HAP-1 (cell line): ENCODE measurements around the gene LPIN1.
A peak's percentile ranks its signal among the peaks of the same experiment; 100 is the strongest.
"Not testable (repeated sequence)": the region's sequence is repeated elsewhere in the genome, so short reads cannot be mapped to it uniquely, and the experiment has no call there.

Experiments used
- DNase-seq, 2 experiments: peaks; one replicate each; pipeline ENCODE4 v3.0.0-alpha.2; 2016 to 2020; ENCODE audit warnings: low spot score in 2 of 2
- H3K27me3 ChIP-seq: fragments of 250-450 bp; sonication (Bioruptor Pico); 2 replicates; pipeline ENCODE4 v1.5.1; 2020; ENCODE audit warnings: low read depth, mild to moderate bottlenecking, moderate library complexity
- H3K36me3 ChIP-seq: fragments of 250-450 bp; sonication (Bioruptor Pico); replicated peaks from 2 replicates; pipeline ENCODE4 v1.5.1; 2020; ENCODE audit warnings: mild to moderate bottlenecking
- H3K4me1 ChIP-seq: fragments of 250-450 bp; sonication (Bioruptor Pico); 2 replicates; pipeline ENCODE4 v1.5.1; 2020; ENCODE audit warnings: mild to moderate bottlenecking
- H3K4me3 ChIP-seq: fragments of 250-450 bp; sonication (Bioruptor Pico); 2 replicates; pipeline ENCODE4 v1.5.1; 2020; ENCODE audit warnings: mild to moderate bottlenecking, moderate library complexity
- H3K9me3 ChIP-seq: fragments of 250-450 bp; sonication (Bioruptor Pico); 2 replicates; pipeline ENCODE4 v1.5.1; 2020; ENCODE audit warnings: mild to moderate bottlenecking, moderate library complexity
- in situ Hi-C: fragments of 300-500 bp; cut with MboI; formaldehyde crosslinking; loops from 3 replicates; pipeline ENCODE4 v1.14.3; 2020; ENCODE audit warnings: low sequenced_read_pairs, inconsistent platforms, mixed read lengths

The LPIN1 gene

GRCh38 chr2:11816935-11817334 lies 70.5 kb downstream of the LPIN1 start:
- H3K4me3 ChIP-seq, H3K9me3 ChIP-seq, DNase-seq, in situ Hi-C loops, H3K4me1 ChIP-seq, H3K27me3 ChIP-seq: not testable (repeated sequence)
- peaks cover 21% of the 10 kb centered on the region for H3K36me3 ChIP-seq

- Histone ChIP-seq H3K36me3 (peaks cover 21% of the 10 kb centered on the region), H3K4me3 (no peak overlapping the region)
- in situ Hi-C loops, result no loop called here
Observed at GRCh38 chr2:11819235-11819729, 72.8 kb downstream of the LPIN1 start.

GRCh38 chr2:11820650-11821049 lies 74.2 kb downstream of the LPIN1 start:
- no peak for DNase-seq
- in situ Hi-C loops, result no loop called here
- H3K9me3 ChIP-seq, result no peaks in the 10 kb centered on the region
- H3K36me3 ChIP-seq, result peaks cover 24% of the 10 kb centered on the region
- H3K4me1 ChIP-seq, result no peaks in the 10 kb centered on the region
- no peaks in the 10 kb centered on the region for H3K27me3 ChIP-seq
- no peak overlapping the region for H3K4me3 ChIP-seq

More at GRCh38 chr2:11819235-11819729, 72.8 kb downstream of the LPIN1 start:
- no peaks in the 10 kb centered on the region for H3K4me1 ChIP-seq
- H3K27me3 ChIP-seq, result no peaks in the 10 kb centered on the region
- no peak for DNase-seq
- no peaks in the 10 kb centered on the region for H3K9me3 ChIP-seq

GRCh38 chr2:11821705-11822104 lies 75.3 kb downstream of the LPIN1 start:
- in situ Hi-C loops, result no loop called here
- H3K4me3 ChIP-seq, result no peak overlapping the region
- no peaks in the 10 kb centered on the region for H3K9me3 ChIP-seq
- H3K4me1 ChIP-seq, result no peaks in the 10 kb centered on the region
- H3K27me3 ChIP-seq, result no peaks in the 10 kb centered on the region
- no peak for DNase-seq
- H3K36me3 ChIP-seq, result peaks cover 17% of the 10 kb centered on the region

GRCh38 chr2:11822359-11822745 lies 75.9 kb downstream of the LPIN1 start:
- H3K4me3 ChIP-seq, H3K4me1 ChIP-seq, H3K27me3 ChIP-seq, H3K9me3 ChIP-seq, in situ Hi-C loops, DNase-seq: not testable (repeated sequence)
- H3K36me3 ChIP-seq, result peaks cover 15% of the 10 kb centered on the region

GRCh38 chr2:11822746-11823451 lies 76.5 kb downstream of the LPIN1 start:
- H3K36me3 ChIP-seq, result peaks cover 15% of the 10 kb centered on the region
- no peak overlapping the region for H3K4me3 ChIP-seq
- in situ Hi-C loops, result no loop called here
- no peak for DNase-seq
- H3K27me3 ChIP-seq, result no peaks in the 10 kb centered on the region
- no peaks in the 10 kb centered on the region for H3K9me3 ChIP-seq
- no peaks in the 10 kb centered on the region for H3K4me1 ChIP-seq

- H3K27me3 ChIP-seq, result no peaks in the 10 kb centered on the region
- H3K4me1 ChIP-seq, result peaks cover 8% of the 10 kb centered on the region
- no peak for DNase-seq
- H3K4me3 ChIP-seq, result no peak overlapping the region
- no peaks in the 10 kb centered on the region for H3K9me3 ChIP-seq
- H3K36me3 ChIP-seq, result peaks cover 7% of the 10 kb centered on the region
- in situ Hi-C loops, result no loop called here
Observed at GRCh38 chr2:11824901-11825828, 78.7 kb downstream of the LPIN1 start.

GRCh38 chr2:11827547-11827946 lies 81.1 kb downstream of the LPIN1 start:
- Histone ChIP-seq H3K4me3 (no peak overlapping the region), H3K27me3 (peaks cover 5% of the 10 kb centered on the region; the same call in 1 of the 2 replicates), H3K4me1 (peaks cover 13% of the 10 kb centered on the region), H3K9me3 (no peaks in the 10 kb centered on the region), H3K36me3 (peaks cover 7% of the 10 kb centered on the region)
- in situ Hi-C loops, result no loop called here
- no peak for DNase-seq

- in situ Hi-C loops, result no loop called here
- Histone ChIP-seq H3K36me3 (peaks cover 7% of the 10 kb centered on the region), H3K4me3 (no peak overlapping the region), H3K9me3 (no peaks in the 10 kb centered on the region), H3K4me1 (peaks cover 13% of the 10 kb centered on the region), H3K27me3 (peaks cover 5% of the 10 kb centered on the region; the same call in 1 of the 2 replicates)
- no peak for DNase-seq
Observed at GRCh38 chr2:11828933-11829323, 82.5 kb downstream of the LPIN1 start.

- in situ Hi-C loops, result no loop called here
- peaks cover 5% of the 10 kb centered on the region; the same call in 1 of the 2 replicates for H3K27me3 ChIP-seq
- no peaks in the 10 kb centered on the region for H3K9me3 ChIP-seq
- H3K4me1 ChIP-seq, result peaks cover 13% of the 10 kb centered on the region
- peaks cover 6% of the 10 kb centered on the region for H3K36me3 ChIP-seq
- H3K4me3 ChIP-seq, result no peak overlapping the region
- peak; percentile 19 to 70 for DNase-seq
Observed at GRCh38 chr2:11829324-11829946, 83.0 kb downstream of the LPIN1 start.

GRCh38 chr2:11829947-11830707 lies 83.7 kb downstream of the LPIN1 start:
- Histone ChIP-seq H3K27me3 (peaks cover 10% of the 10 kb centered on the region; the same call in 1 of the 2 replicates), H3K36me3 (peaks cover 3% of the 10 kb centered on the region), H3K9me3 (no peaks in the 10 kb centered on the region), H3K4me3 (no peak overlapping the region), H3K4me1 (peaks cover 13% of the 10 kb centered on the region)
- DNase-seq, result peak; percentile 71 to 88
- in situ Hi-C loops, result no loop called here

GRCh38 chr2:11830708-11831301 lies 84.4 kb downstream of the LPIN1 start:
- in situ Hi-C loops, result no loop called here
- Histone ChIP-seq H3K4me1 (peaks cover 13% of the 10 kb centered on the region), H3K4me3 (no peak overlapping the region), H3K36me3 (peaks cover 3% of the 10 kb centered on the region), H3K9me3 (no peaks in the 10 kb centered on the region), H3K27me3 (peaks cover 12% of the 10 kb centered on the region; the same call in 1 of the 2 replicates)
- no peak for DNase-seq

GRCh38 chr2:11831415-11831814 lies 85.0 kb downstream of the LPIN1 start:
- no peak for DNase-seq
- in situ Hi-C loops, result no loop called here
- peaks cover 13% of the 10 kb centered on the region for H3K4me1 ChIP-seq
- H3K27me3 ChIP-seq, result peaks cover 15% of the 10 kb centered on the region; the same call in 1 of the 2 replicates
- no peak overlapping the region for H3K4me3 ChIP-seq
- H3K9me3 ChIP-seq, result no peaks in the 10 kb centered on the region
- H3K36me3 ChIP-seq, result peaks cover 3% of the 10 kb centered on the region; the same call in 1 of the 2 replicates
